Urinary bladder (tissue), 4 donors: ENCODE results near the gene POMT2. TPM values are rescaled to one million over a fixed set of nuclear protein-coding genes. Genes with fewer than 3 reads are reported as not detected.
A peak's percentile ranks its signal among the peaks of the same experiment; 100 is the strongest.

Experiments used
- DNase-seq: peaks from one replicate; pipeline ENCODE4 v3.0.0-alpha.2; 2015; ENCODE audit errors: extremely low spot score
- H3K27ac ChIP-seq: one replicate; pipeline ENCODE4 v1.5.1; 2013; ENCODE audit warnings: low read depth, mild to moderate bottlenecking, moderate library complexity
- H3K36me3 ChIP-seq: one replicate; pipeline ENCODE4 v1.6.1; 2013; ENCODE audit warnings: mild to moderate bottlenecking, moderate library complexity; ENCODE audit not compliant: insufficient read depth
- H3K4me1 ChIP-seq: one replicate; pipeline ENCODE4 v1.6.1; 2013; ENCODE audit warnings: mild to moderate bottlenecking, moderate library complexity; ENCODE audit not compliant: insufficient read depth
- H3K4me3 ChIP-seq: one replicate; pipeline ENCODE4 v1.5.1; 2013; ENCODE audit warnings: low read depth, low read length
- WGBS: extraction: QIAGEN DNeasy Blood & Tissue Kit; methylation state at CpG from one replicate; pipeline ENCODE4 v1.1.7; 2013; 5-methylcytosine and 5-hydroxymethylcytosine counted together
- polyA plus RNA-seq: library from polyadenylated mRNA; stranded (reverse); fragments of 200-250 nt; gene quantifications from one replicate; pipeline ENCODE4 v1.2.3, GENCODE V29; 2013
- total RNA-seq: library from RNA; depleted of rRNA; stranded (reverse); fragments of >200 nt; gene quantifications from one replicate; pipeline ENCODE4 v1.2.3, GENCODE V29; 2014
- donor health status: healthy with polysubstance abuse.
- donor health status: healthy.

Gene POMT2, protein sequence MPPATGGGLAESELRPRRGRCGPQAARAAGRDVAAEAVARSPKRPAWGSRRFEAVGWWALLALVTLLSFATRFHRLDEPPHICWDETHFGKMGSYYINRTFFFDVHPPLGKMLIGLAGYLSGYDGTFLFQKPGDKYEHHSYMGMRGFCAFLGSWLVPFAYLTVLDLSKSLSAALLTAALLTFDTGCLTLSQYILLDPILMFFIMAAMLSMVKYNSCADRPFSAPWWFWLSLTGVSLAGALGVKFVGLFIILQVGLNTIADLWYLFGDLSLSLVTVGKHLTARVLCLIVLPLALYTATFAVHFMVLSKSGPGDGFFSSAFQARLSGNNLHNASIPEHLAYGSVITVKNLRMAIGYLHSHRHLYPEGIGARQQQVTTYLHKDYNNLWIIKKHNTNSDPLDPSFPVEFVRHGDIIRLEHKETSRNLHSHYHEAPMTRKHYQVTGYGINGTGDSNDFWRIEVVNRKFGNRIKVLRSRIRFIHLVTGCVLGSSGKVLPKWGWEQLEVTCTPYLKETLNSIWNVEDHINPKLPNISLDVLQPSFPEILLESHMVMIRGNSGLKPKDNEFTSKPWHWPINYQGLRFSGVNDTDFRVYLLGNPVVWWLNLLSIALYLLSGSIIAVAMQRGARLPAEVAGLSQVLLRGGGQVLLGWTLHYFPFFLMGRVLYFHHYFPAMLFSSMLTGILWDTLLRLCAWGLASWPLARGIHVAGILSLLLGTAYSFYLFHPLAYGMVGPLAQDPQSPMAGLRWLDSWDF
- total RNA-seq, result 16.7 TPM
- 10.5 TPM for polyA plus RNA-seq

GRCh38 chr14:77320238-77320935 lies at the start of gene POMT2:
Gene POMT2, minus strand, starts transcription at chr14:77320883. Its CDS starts 202 bp downstream, at chr14:77320681.
- DNase-seq, result peak; percentile 74
- peak within 1 kb of the TSS; percentile 96 for H3K27ac ChIP-seq
- peak within 1 kb of the TSS; percentile 84 for H3K4me3 ChIP-seq
- WGBS, result under 1% methylated on average over 69 of the region's 69 CpGs
- no peaks in the 10 kb centered on the region for H3K4me1 ChIP-seq
- H3K36me3 ChIP-seq, result no peaks in the 10 kb centered on the region

GRCh38 chr14:77369285-77369684 lies 48.6 kb upstream of the POMT2 start:
- no peak overlapping the region for H3K4me3 ChIP-seq
- DNase-seq, result no peak
- no peak overlapping the region for H3K27ac ChIP-seq
- no peaks in the 10 kb centered on the region for H3K4me1 ChIP-seq
- H3K36me3 ChIP-seq, result peaks cover 2% of the 10 kb centered on the region
- WGBS, result 75% methylated on average over 1 of the region's 1 CpG

GRCh38 chr14:77364146-77364545 lies 43.5 kb upstream of the POMT2 start:
- WGBS, result 91% methylated on average over 3 of the region's 3 CpGs
- peaks cover 2% of the 10 kb centered on the region for H3K36me3 ChIP-seq
- H3K27ac ChIP-seq, result no peak overlapping the region
- H3K4me3 ChIP-seq, result no peak overlapping the region
- no peaks in the 10 kb centered on the region for H3K4me1 ChIP-seq
- DNase-seq, result no peak

- no peak for DNase-seq
- Histone ChIP-seq H3K36me3 (no peaks in the 10 kb centered on the region), H3K4me1 (no peaks in the 10 kb centered on the region), H3K4me3 (no peak overlapping the region), H3K27ac (no peak overlapping the region)
- 91% methylated on average over 1 of the region's 1 CpG for WGBS
These were observed 38.9 kb upstream of the POMT2 start for GRCh38 chr14:77359626-77360025.

DNA sequence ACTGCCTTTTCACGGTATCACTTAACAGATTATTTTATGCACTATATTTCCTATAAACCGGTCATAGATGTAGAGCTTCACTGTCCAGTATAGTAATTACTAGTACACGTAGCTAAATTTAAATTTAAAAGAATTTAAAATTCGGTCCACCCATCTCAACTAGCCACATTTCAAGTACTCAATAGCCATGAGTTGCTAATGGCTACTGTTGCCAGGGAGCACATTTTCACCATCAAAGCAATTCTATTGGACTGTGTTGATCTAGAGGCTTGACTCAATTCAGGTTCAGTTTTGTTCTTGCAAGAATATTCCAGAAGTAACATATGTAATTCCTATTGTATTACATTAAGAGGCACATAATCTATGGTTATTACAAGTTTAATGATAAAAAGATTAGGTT lies 36.2 kb upstream of the POMT2 start:
- H3K27ac ChIP-seq, result no peak overlapping the region
- no peak overlapping the region for H3K4me3 ChIP-seq
- WGBS, result 89% methylated on average over 4 of the region's 4 CpGs
- no peak for DNase-seq
- H3K4me1 ChIP-seq, result no peaks in the 10 kb centered on the region
- H3K36me3 ChIP-seq, result no peaks in the 10 kb centered on the region

- no peaks in the 10 kb centered on the region for H3K36me3 ChIP-seq
- H3K4me1 ChIP-seq, result no peaks in the 10 kb centered on the region
- no peak overlapping the region for H3K27ac ChIP-seq
- DNase-seq, result no peak
- no peak overlapping the region for H3K4me3 ChIP-seq
- 93% methylated on average over 4 of the region's 4 CpGs for WGBS
These were observed 35.1 kb upstream of the POMT2 start for GRCh38 chr14:77355811-77356210.

- H3K27ac ChIP-seq, result no peak overlapping the region
- H3K36me3 ChIP-seq, result no peaks in the 10 kb centered on the region
- H3K4me1 ChIP-seq, result no peaks in the 10 kb centered on the region
- WGBS, result 90% methylated on average over 5 of the region's 5 CpGs
- H3K4me3 ChIP-seq, result no peak overlapping the region
- no peak for DNase-seq
These were observed 32.9 kb upstream of the POMT2 start for GRCh38 chr14:77353469-77354141.

- no peak overlapping the region for H3K4me3 ChIP-seq
- 80% methylated on average over 3 of the region's 3 CpGs for WGBS
- no peak for DNase-seq
These were observed 27.1 kb upstream of the POMT2 start for GRCh38 chr14:77347751-77348150.

DNA sequence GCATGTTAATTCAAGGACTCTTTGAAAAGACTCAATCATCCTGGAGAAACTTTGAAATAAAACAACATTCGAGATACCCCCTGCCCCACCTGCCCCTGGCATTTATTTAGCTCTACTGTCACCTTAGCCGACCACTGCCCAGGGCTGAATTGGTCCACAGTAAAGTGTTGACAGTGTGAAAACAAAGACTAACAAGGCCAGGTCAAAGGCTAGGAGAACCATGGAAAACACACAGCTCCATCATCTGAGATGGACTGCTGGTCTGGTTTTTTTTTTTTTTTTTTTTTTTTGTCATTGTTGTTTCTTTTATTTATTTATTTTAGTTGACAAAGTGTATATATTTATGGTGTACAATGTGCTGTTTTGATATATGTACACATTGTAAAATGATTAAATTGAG lies 25.8 kb upstream of the POMT2 start:
- DNase-seq, result no peak
- WGBS, result 95% methylated on average over 2 of the region's 2 CpGs
- Histone ChIP-seq H3K27ac (no peak overlapping the region), H3K4me3 (no peak overlapping the region), H3K4me1 (no peaks in the 10 kb centered on the region), H3K36me3 (no peaks in the 10 kb centered on the region)

More at GRCh38 chr14:77347751-77348150, 27.1 kb upstream of the POMT2 start:
- H3K4me1 ChIP-seq, result no peaks in the 10 kb centered on the region
- no peak overlapping the region for H3K27ac ChIP-seq
- no peaks in the 10 kb centered on the region for H3K36me3 ChIP-seq

- no peak overlapping the region for H3K27ac ChIP-seq
These were observed 23.8 kb upstream of the POMT2 start for GRCh38 chr14:77344377-77344996.

GRCh38 chr14:77343662-77344061 lies 23.0 kb upstream of the POMT2 start:
- no peaks in the 10 kb centered on the region for H3K4me1 ChIP-seq
- no peaks in the 10 kb centered on the region for H3K36me3 ChIP-seq
- no peak overlapping the region for H3K4me3 ChIP-seq
- WGBS, result 87% methylated on average over 2 of the region's 2 CpGs
- H3K27ac ChIP-seq, result no peak overlapping the region
- no peak for DNase-seq

More at GRCh38 chr14:77344377-77344996, 23.8 kb upstream of the POMT2 start:
- WGBS, result 71% methylated on average over 3 of the region's 3 CpGs
- no peak for DNase-seq
- Histone ChIP-seq H3K36me3 (no peaks in the 10 kb centered on the region), H3K4me3 (no peak overlapping the region), H3K4me1 (no peaks in the 10 kb centered on the region)

- 91% methylated on average over 10 of the region's 10 CpGs for WGBS
- Histone ChIP-seq H3K27ac (no peak overlapping the region), H3K36me3 (no peaks in the 10 kb centered on the region), H3K4me3 (no peak overlapping the region), H3K4me1 (no peaks in the 10 kb centered on the region)
- no peak for DNase-seq
These were observed 22.2 kb upstream of the POMT2 start for GRCh38 chr14:77342726-77343397.
